ENCODE results near the gene PMFBP1. TPM values are rescaled to one million over a fixed set of nuclear protein-coding genes. Genes with fewer than 3 reads are reported as not detected.
A peak's percentile ranks its signal among the peaks of the same experiment; 100 is the strongest.

The PMFBP1 gene
- total RNA-seq, 1 donor from 2014 or later: 0.38 TPM

GRCh38 chr16:72073560-72074230 is 98.3 kb downstream of the PMFBP1 start:
- H3K36me3 Mint-ChIP-seq (ENCODE audit: low read depth, unreplicated experiment): peaks cover 9% of the 10 kb centered on the region
- H3K4me1 Mint-ChIP-seq (ENCODE audit: unreplicated experiment): peaks cover 35% of the 10 kb centered on the region
- H3K27ac Mint-ChIP-seq (ENCODE audit: unreplicated experiment): peak overlapping the region; percentile 70
- no peaks in the 10 kb centered on the region for H3K9me3 Mint-ChIP-seq (ENCODE audit: unreplicated experiment)
- H3K27me3 Mint-ChIP-seq (ENCODE audit: unreplicated experiment): peaks cover 8% of the 10 kb centered on the region
- TF ChIP-seq, protein P1, sequence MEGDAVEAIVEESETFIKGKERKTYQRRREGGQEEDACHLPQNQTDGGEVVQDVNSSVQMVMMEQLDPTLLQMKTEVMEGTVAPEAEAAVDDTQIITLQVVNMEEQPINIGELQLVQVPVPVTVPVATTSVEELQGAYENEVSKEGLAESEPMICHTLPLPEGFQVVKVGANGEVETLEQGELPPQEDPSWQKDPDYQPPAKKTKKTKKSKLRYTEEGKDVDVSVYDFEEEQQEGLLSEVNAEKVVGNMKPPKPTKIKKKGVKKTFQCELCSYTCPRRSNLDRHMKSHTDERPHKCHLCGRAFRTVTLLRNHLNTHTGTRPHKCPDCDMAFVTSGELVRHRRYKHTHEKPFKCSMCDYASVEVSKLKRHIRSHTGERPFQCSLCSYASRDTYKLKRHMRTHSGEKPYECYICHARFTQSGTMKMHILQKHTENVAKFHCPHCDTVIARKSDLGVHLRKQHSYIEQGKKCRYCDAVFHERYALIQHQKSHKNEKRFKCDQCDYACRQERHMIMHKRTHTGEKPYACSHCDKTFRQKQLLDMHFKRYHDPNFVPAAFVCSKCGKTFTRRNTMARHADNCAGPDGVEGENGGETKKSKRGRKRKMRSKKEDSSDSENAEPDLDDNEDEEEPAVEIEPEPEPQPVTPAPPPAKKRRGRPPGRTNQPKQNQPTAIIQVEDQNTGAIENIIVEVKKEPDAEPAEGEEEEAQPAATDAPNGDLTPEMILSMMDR (IDR thresholded peaks at IDR 0.05; ENCODE audit: unreplicated experiment): no peak
- DNase-seq (ENCODE audit: low spot score): no peak
- peak overlapping the region; percentile 62 for H3K4me3 Mint-ChIP-seq (ENCODE audit: unreplicated experiment)

GRCh38 chr16:72072514-72073342 is 99.2 kb downstream of the PMFBP1 start:
- peaks cover 43% of the 10 kb centered on the region for H3K4me1 Mint-ChIP-seq (ENCODE audit: unreplicated experiment)
- H3K9me3 Mint-ChIP-seq (ENCODE audit: unreplicated experiment): no peaks in the 10 kb centered on the region
- TF ChIP-seq, protein P1 (IDR thresholded peaks at IDR 0.05; ENCODE audit: unreplicated experiment): no peak
- peaks cover 8% of the 10 kb centered on the region for H3K27me3 Mint-ChIP-seq (ENCODE audit: unreplicated experiment)
- DNase-seq (ENCODE audit: low spot score): peak; percentile 20
- peak overlapping the region; percentile 81 for H3K27ac Mint-ChIP-seq (ENCODE audit: unreplicated experiment)
- H3K36me3 Mint-ChIP-seq (ENCODE audit: low read depth, unreplicated experiment): peaks cover 9% of the 10 kb centered on the region
- H3K4me3 Mint-ChIP-seq (ENCODE audit: unreplicated experiment): no peak overlapping the region

Other genes starting within 250 kb of the PMFBP1 start
- gene PKD1L3, start 171.8 kb downstream of the PMFBP1 start, total RNA-seq (ENCODE audit: unreplicated experiment): not detected
- 4.7 TPM for gene DHODH, start 163.4 kb downstream of the PMFBP1 start, total RNA-seq (ENCODE audit: unreplicated experiment)
- not detected for gene HP, start 117.7 kb downstream of the PMFBP1 start, total RNA-seq (ENCODE audit: unreplicated experiment)
- 0.97 TPM for gene HPR, start 108.9 kb downstream of the PMFBP1 start, total RNA-seq (ENCODE audit: unreplicated experiment)
- gene TXNL4B, start 78.5 kb downstream of the PMFBP1 start, total RNA-seq (ENCODE audit: unreplicated experiment): 10.9 TPM
- gene DHX38, start 78.3 kb downstream of the PMFBP1 start, total RNA-seq (ENCODE audit: unreplicated experiment): 84.6 TPM